Activated CD8-positive, alpha-beta T cell treated with anti-CD3 and anti-CD28 coated beads for 36 hours (primary cell): Measurements from ENCODE around the gene TSR2. TPM values are rescaled to one million over a fixed set of nuclear protein-coding genes. Genes with fewer than 3 reads are reported as not detected.

Experiments used
- ATAC-seq: fragments of 200-7000 bp; cut with Tn5 transposase; one replicate; pipeline ENCODE4 v1.10.0; 2021; ENCODE audit warnings: mild to moderate bottlenecking, moderate library complexity
- CTCF ChIA-PET: fragments of 350-600 bp; sonication (Branson Sonifier 250); formaldehyde crosslinking; loops from one replicate; lab custom pipeline; 2021; ENCODE audit warnings: antibody characterized with exemption; lab: Charles Lee
- POLR2A ChIA-PET: fragments of 350-600 bp; sonication (Branson Sonifier 250); formaldehyde crosslinking; loops from one replicate; lab custom pipeline; 2021; ENCODE audit warnings: antibody characterized with exemption; lab: Charles Lee
- DNase-seq: peaks from one replicate; pipeline ENCODE4 v3.0.0-alpha.2; 2020
- H3K27ac Mint-ChIP-seq: one replicate; pipeline ENCODE4 v1.8.0; 2021; ENCODE audit warnings: mild to moderate bottlenecking, mixed read lengths
- H3K27me3 Mint-ChIP-seq: one replicate; pipeline ENCODE4 v1.8.0; 2021; ENCODE audit warnings: mixed read lengths
- H3K36me3 Mint-ChIP-seq: one replicate; pipeline ENCODE4 v1.8.0; 2021; ENCODE audit warnings: low read depth, mixed read lengths
- H3K4me1 Mint-ChIP-seq: one replicate; pipeline ENCODE4 v1.8.0; 2021; ENCODE audit warnings: low read depth, mixed read lengths
- H3K4me3 Mint-ChIP-seq: one replicate; pipeline ENCODE4 v1.8.0; 2021; ENCODE audit warnings: mild to moderate bottlenecking, moderate library complexity, mixed read lengths
- H3K9me3 Mint-ChIP-seq: one replicate; pipeline ENCODE4 v1.8.0; 2021; ENCODE audit warnings: mixed read lengths
- intact Hi-C: fragments of 100-400 bp; cut with micrococcal nuclease; formaldehyde crosslinking; loops from one replicate; pipeline ENCODE4 v1.10.0; 2022
- total RNA-seq, 2 experiments: library from RNA; stranded (reverse); gene quantifications; one replicate each; pipeline ENCODE4 v1.2.3, GENCODE V29; 2021
- TF ChIP-seq, protein P1 (sequence below): fragments of 200-600 bp; IDR thresholded peaks from one replicate; pipeline ENCODE4 v1.8.0; 2022; ENCODE audit warnings: antibody characterized with exemption, mild to moderate bottlenecking

The TSR2 gene
- total RNA-seq, 2 experiments from 2014 or later = 31.2 to 32.5 TPM

DNA sequence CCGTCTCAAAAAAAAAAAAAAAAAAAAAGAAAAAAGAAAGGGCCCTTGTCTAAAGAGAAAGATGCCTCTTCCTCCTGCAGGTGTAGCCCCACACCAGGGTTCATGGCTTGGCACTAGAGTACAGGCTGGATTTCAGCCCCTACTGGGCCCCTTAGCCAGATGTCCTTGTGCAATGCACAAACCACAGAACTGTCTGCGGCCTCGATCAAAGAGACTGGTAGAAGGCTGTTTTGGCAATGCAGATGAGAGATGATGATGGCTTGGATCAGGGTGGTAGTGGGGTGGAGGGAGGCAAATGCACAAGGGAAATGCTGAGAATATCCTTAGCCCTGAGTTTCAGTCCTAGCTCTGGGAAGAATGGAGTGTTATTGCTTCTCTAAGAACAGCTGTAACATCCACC, 26.5 kb upstream of the TSR2 start:
- POLR2A ChIA-PET = no interaction called here

DNA sequence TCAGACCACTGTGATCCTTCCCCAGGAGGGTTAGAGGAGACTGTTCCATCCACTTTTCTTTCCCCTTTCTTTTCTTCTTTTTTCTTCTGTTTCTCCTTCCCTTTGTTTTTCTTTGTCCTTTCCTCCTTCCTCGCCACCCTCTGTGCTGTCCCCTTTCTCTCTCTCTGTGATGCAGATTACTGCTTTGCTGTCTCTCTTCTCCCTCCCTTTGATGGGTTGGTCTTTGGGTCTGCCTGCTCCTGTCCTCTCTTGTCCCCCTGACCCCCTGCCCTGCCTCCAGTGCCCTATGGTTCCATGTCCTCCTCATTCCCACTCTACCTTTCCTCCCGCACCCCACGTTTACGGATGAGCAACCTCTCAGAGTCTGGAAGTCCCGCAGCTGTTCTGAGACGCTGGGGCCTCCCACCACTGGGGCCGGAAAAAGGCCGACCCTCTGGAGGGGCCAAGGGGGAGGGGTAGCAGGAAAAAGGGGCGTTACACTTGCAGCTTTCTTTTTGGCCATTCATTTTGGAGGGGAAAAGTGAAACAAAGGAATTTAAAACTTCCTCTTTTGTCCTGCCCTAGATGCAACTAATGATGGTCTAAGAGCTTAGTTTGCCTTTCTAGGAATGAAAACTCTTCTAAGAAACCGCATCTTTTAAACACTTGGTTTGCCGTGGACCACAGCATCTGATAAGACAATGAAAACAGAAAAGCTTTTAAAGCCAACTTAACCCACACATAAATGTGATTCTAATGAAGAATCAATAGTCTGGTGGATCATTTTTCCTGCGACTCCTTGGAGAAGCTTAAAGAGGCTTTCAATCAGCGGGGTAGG, 24.5 kb upstream of the TSR2 start:
- Mint-ChIP-seq H3K4me3 (no peak overlapping the region), H3K27ac (no peak overlapping the region), H3K4me1 (peaks cover 14% of the 10 kb centered on the region), H3K9me3 (no peaks in the 10 kb centered on the region), H3K27me3 (peaks cover 15% of the 10 kb centered on the region), H3K36me3 (no peaks in the 10 kb centered on the region)
- POLR2A ChIA-PET = interaction anchor here (0.9 kb wide), 1 partner anchor 12 kb away, joined by 4 read pairs; no protein-coding TSS in a partner anchor
- CTCF ChIA-PET = no interaction called here
- DNase-seq (peak; percentile 11), ATAC-seq (no peak)
- intact Hi-C loops = no loop called here
- TF ChIP-seq, protein P1, sequence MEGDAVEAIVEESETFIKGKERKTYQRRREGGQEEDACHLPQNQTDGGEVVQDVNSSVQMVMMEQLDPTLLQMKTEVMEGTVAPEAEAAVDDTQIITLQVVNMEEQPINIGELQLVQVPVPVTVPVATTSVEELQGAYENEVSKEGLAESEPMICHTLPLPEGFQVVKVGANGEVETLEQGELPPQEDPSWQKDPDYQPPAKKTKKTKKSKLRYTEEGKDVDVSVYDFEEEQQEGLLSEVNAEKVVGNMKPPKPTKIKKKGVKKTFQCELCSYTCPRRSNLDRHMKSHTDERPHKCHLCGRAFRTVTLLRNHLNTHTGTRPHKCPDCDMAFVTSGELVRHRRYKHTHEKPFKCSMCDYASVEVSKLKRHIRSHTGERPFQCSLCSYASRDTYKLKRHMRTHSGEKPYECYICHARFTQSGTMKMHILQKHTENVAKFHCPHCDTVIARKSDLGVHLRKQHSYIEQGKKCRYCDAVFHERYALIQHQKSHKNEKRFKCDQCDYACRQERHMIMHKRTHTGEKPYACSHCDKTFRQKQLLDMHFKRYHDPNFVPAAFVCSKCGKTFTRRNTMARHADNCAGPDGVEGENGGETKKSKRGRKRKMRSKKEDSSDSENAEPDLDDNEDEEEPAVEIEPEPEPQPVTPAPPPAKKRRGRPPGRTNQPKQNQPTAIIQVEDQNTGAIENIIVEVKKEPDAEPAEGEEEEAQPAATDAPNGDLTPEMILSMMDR = no peak

More for the DNA sequence above, 26.5 kb upstream of the TSR2 start:
- CTCF ChIA-PET = no interaction called here
- DNase-seq (peak; percentile 21), ATAC-seq (no peak)
- TF ChIP-seq, protein P1 = no peak
- Mint-ChIP-seq H3K36me3 (no peaks in the 10 kb centered on the region), H3K27ac (no peak overlapping the region), H3K4me3 (no peak overlapping the region), H3K4me1 (peaks cover 18% of the 10 kb centered on the region), H3K27me3 (peaks cover 10% of the 10 kb centered on the region), H3K9me3 (no peaks in the 10 kb centered on the region)
- intact Hi-C loops = no loop called here

DNA sequence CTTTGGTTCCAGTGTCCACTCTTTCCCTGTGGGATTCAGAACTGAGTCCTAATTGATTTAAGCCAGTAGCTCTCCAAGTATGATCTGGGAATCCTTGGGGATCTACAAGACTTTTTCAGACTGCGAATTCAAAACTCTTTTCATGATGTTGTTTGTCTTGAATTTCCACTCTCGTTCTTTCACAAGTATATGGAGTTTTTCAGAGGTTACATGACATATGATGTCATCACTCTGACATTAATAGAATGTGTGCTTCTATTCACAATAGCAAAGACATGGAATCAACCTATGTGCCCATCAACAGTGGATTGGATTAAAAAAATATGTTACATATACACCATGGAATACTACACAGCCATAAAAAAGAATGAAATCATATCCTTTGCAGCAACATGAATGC, 23.2 kb upstream of the TSR2 start:
- H3K9me3 Mint-ChIP-seq = no peaks in the 10 kb centered on the region
- no peak overlapping the region for H3K27ac Mint-ChIP-seq
- intact Hi-C loops = no loop called here
- ATAC-seq = no peak
- TF ChIP-seq, protein P1 = no peak
- H3K4me3 Mint-ChIP-seq = no peak overlapping the region
- ChIA-PET POLR2A (interaction anchor here (0.6 kb wide), 1 partner anchor 58 kb away, joined by 3 read pairs; no protein-coding TSS in a partner anchor), CTCF (no interaction called here)
- H3K4me1 Mint-ChIP-seq = peaks cover 11% of the 10 kb centered on the region
- H3K36me3 Mint-ChIP-seq = no peaks in the 10 kb centered on the region
- H3K27me3 Mint-ChIP-seq = peaks cover 15% of the 10 kb centered on the region
- DNase-seq = no peak

DNA sequence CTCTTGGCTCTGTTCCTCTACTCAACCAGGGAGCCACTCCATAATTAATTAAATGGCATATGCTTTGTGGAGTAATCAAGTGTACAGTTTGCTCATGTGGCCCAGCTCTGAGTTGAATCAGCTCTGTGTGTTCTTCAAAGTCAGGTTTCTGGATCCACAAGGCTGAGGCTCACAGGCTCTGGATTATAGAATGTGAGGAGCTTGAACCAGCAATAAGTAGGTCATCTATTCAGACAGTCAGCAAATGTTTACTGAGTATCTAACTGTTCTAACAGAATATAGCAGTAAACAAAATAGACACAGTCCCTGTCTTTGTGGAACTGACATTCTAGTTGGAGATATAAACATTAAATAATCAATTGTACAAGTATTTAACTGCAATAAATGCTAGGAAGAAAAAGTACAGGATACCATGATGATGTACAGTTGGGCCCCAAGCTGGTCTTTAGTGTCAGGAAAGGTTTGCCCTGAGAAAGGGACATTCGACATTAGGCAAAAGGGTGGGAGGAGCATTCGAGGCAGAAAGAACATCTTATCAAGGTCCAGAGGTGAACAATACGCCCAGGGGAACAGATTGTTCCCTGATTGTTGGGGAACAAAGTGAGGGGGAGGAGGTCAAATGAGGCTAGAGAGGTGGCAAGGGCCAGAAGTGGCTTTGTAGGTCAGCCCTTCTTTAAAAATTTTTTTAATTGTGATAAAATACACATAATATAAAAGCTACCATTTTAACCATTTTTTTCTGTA, 20.5 kb upstream of the TSR2 start:
- ATAC-seq (no peak), DNase-seq (no peak)
- Mint-ChIP-seq H3K4me3 (no peak overlapping the region), H3K36me3 (no peaks in the 10 kb centered on the region), H3K4me1 (peaks cover 9% of the 10 kb centered on the region), H3K27ac (no peak overlapping the region), H3K9me3 (no peaks in the 10 kb centered on the region), H3K27me3 (peaks cover 17% of the 10 kb centered on the region)
- ChIA-PET POLR2A (no interaction called here), CTCF (no interaction called here)
- intact Hi-C loops = no loop called here
- TF ChIP-seq, protein P1 = no peak

DNA sequence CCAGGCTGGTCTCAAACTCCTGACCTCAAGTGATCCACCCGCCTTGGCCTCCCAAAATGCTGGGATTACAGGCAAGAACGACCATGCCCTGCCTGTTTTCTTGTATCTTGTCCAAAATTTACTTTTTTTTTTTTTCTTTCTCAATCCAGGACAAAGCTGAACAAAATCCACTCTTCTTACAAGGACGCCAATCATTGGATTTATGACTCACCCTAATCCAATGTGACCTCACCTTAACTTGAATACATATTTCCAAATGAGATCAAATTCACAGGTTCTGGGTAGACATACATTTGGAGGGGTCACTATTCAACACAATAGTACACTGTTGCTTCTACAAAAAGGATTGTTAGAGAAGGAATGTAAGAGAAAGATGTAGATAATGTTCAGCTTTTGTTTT, 18.0 kb upstream of the TSR2 start:
- TF ChIP-seq, protein P1 = no peak
- no peak overlapping the region for H3K4me3 Mint-ChIP-seq
- ATAC-seq (no peak), DNase-seq (no peak)
- ChIA-PET POLR2A (no interaction called here), CTCF (no interaction called here)
- no peaks in the 10 kb centered on the region for H3K9me3 Mint-ChIP-seq
- intact Hi-C loops = no loop called here
- H3K27ac Mint-ChIP-seq = no peak overlapping the region
- no peaks in the 10 kb centered on the region for H3K36me3 Mint-ChIP-seq
- H3K4me1 Mint-ChIP-seq = no peaks in the 10 kb centered on the region
- peaks cover 8% of the 10 kb centered on the region for H3K27me3 Mint-ChIP-seq
